HepG2 (cell line): ENCODE data around the gene MSI2. TPM values are rescaled to one million over a fixed set of nuclear protein-coding genes. Genes with fewer than 3 reads are reported as not detected.

Experiments
- ATAC-seq: fragments of 200-7000 bp; cut with Tn5 transposase; 3 replicates; pipeline ENCODE4 v1.9.1; 2020; ENCODE audit warnings: mild to moderate bottlenecking, moderate library complexity
- BruUV-seq: library from RNA; stranded (reverse); fragments of 400-500 nt; replicated peaks from 2 replicates; lab custom pipeline; 2021; lab: Mats Ljungman, UMichigan
- CTCF ChIA-PET: fragments of 300-600 bp; formaldehyde crosslinking; extraction: SDS; loops from one replicate; lab custom pipeline; 2021; ENCODE audit warnings: low total read pairs, inconsistent platforms, low intra/inter-chr PET ratio; lab: Yijun Ruan, JAX
- POLR2A ChIA-PET: fragments of 350-600 bp; sonication (Branson Sonifier 250); formaldehyde crosslinking; loops from one replicate; lab custom pipeline; 2020; ENCODE audit warnings: antibody characterized with exemption, inconsistent platforms; lab: Yijun Ruan, JAX
- DNase-seq: peaks from one replicate; pipeline ENCODE4 v3.0.0-alpha.2; 2015; ENCODE audit warnings: low spot score
- FAIRE-seq: peaks from 3 replicates; lab custom pipeline; 2011; peaks lifted over from hg19 to GRCh38; lab: Jason Lieb, UNC
- H2AFZ ChIP-seq: one replicate; pipeline ENCODE4 v1.6.1; 2011; ENCODE audit warnings: low read length, inconsistent platforms
- H3K27ac ChIP-seq: fragments of 300-600 bp; 3 replicates; pipeline ENCODE4 v1.8.0; 2011; ENCODE audit warnings: mixed run types, mild to moderate bottlenecking, mixed read lengths, low read length, inconsistent platforms; ENCODE audit not compliant: insufficient read depth; ENCODE audit errors: extremely low read length
- H3K27me3 ChIP-seq, 2 experiments: fragments of 200-600 bp in 1 of 2; 2 replicates in 1 of 2; 3 replicates in 1 of 2; pipeline versions ENCODE4 v1.6.0 to v1.8.0; 2011; ENCODE audit warnings: low read length in 2 of 2, mild to moderate bottlenecking in 2 of 2, moderate library complexity in 2 of 2, inconsistent platforms in 1 of 2; ENCODE audit not compliant: insufficient read depth in 2 of 2, control insufficient read depth in 1 of 2
- H3K36me3 ChIP-seq, 2 experiments: fragments of 200-600 bp in 1 of 2; replicated peaks in 1 of 2; 2 replicates in 1 of 2; 3 replicates in 1 of 2; pipeline versions ENCODE4 v1.5.1 to v1.8.0; 2011; ENCODE audit warnings: low read length in 2 of 2, inconsistent platforms in 1 of 2; ENCODE audit not compliant: insufficient read depth in 2 of 2, control insufficient read depth in 1 of 2
- H3K4me1 ChIP-seq: 2 replicates; pipeline ENCODE4 v1.5.1; 2012; ENCODE audit warnings: low read length, inconsistent platforms; ENCODE audit not compliant: insufficient read depth
- H3K4me2 ChIP-seq: 2 replicates; pipeline ENCODE4 v1.6.0; 2011; ENCODE audit warnings: low read depth, low read length, inconsistent platforms
- H3K4me3 ChIP-seq, 3 experiments: fragments of 200-600 bp in 1 of 3; sonication (generic), shearing (Covaris generic) in 1 of 3; replicated peaks in 1 of 3; 2 replicates each; pipeline ENCODE4 v1.5.1; 2011 to 2016; ENCODE audit warnings: low read length in 3 of 3, inconsistent platforms in 2 of 3, low read depth in 2 of 3, mild to moderate bottlenecking in 2 of 3, control low read depth in 1 of 3, mixed read lengths in 1 of 3; ENCODE audit not compliant: insufficient read depth in 1 of 3
- H3K79me2 ChIP-seq: one replicate; pipeline ENCODE4 v1.6.1; 2011; ENCODE audit warnings: low read length, inconsistent platforms; ENCODE audit not compliant: insufficient read depth
- H3K9ac ChIP-seq: 2 replicates; pipeline ENCODE4 v1.6.0; 2011; ENCODE audit warnings: mild to moderate bottlenecking, low read depth, low read length, inconsistent platforms; ENCODE audit not compliant: insufficient read depth
- H3K9me3 ChIP-seq: 2 replicates; pipeline ENCODE4 v1.5.1; 2012; ENCODE audit warnings: mild to moderate bottlenecking, low read length
- H4K20me1 ChIP-seq: 2 replicates; pipeline ENCODE4 v1.6.0; 2011; ENCODE audit warnings: inconsistent platforms, mild to moderate bottlenecking, low read length, moderate library complexity; ENCODE audit not compliant: insufficient read depth
- ELF4 ChIP-seq: sonication (generic); formaldehyde crosslinking; IDR thresholded peaks from 2 replicates; pipeline ENCODE4 v1.5.0; 2020; ENCODE audit warnings: missing genetic modification reagents, mild to moderate bottlenecking, moderate library complexity, borderline replicate concordance
- GLI4 ChIP-seq: sonication (generic); formaldehyde crosslinking; IDR thresholded peaks from 2 replicates; pipeline ENCODE4 v1.5.1; 2020; ENCODE audit warnings: missing genetic modification reagents, mild to moderate bottlenecking, moderate library complexity, borderline replicate concordance
- HOXA9 ChIP-seq: sonication (generic); formaldehyde crosslinking; IDR thresholded peaks from 2 replicates; pipeline ENCODE4 v1.8.1; 2022; ENCODE audit warnings: missing genetic modification reagents, mild to moderate bottlenecking, moderate library complexity, borderline replicate concordance
- KLF6 ChIP-seq: IDR thresholded peaks from 2 replicates; pipeline ENCODE4 v1.8.0; 2016; ENCODE audit warnings: missing biosample characterization, missing genetic modification reagents
- MAFG ChIP-seq: sonication (generic); formaldehyde crosslinking; IDR thresholded peaks from 2 replicates; pipeline ENCODE4 v1.5.1; 2020; ENCODE audit warnings: mild to moderate bottlenecking, missing genetic modification reagents
- PITX1 ChIP-seq: sonication (generic); formaldehyde crosslinking; IDR thresholded peaks from 2 replicates; pipeline ENCODE4 v1.5.1; 2020; ENCODE audit warnings: mild to moderate bottlenecking, missing genetic modification reagents
- REL ChIP-seq: sonication (generic); formaldehyde crosslinking; conservative IDR thresholded peaks from 2 replicates; pipeline ENCODE4 v1.8.0; 2022; ENCODE audit warnings: mild to moderate bottlenecking, missing genetic modification reagents, moderate library complexity
- SALL2 ChIP-seq: sonication (generic); formaldehyde crosslinking; IDR thresholded peaks from 2 replicates; pipeline ENCODE4 v1.8.1; 2023; ENCODE audit warnings: mild to moderate bottlenecking, missing genetic modification reagents, inconsistent platforms
- SP140L ChIP-seq: sonication (generic); formaldehyde crosslinking; IDR thresholded peaks from 2 replicates; pipeline ENCODE4 v1.4.0; 2020; ENCODE audit warnings: missing genetic modification reagents, borderline replicate concordance
- SRY ChIP-seq: sonication (generic); formaldehyde crosslinking; IDR thresholded peaks from 2 replicates; pipeline ENCODE4 v1.8.0; 2022; ENCODE audit warnings: mild to moderate bottlenecking, missing genetic modification reagents
- ZBTB7A ChIP-seq: sonication (generic); formaldehyde crosslinking; IDR thresholded peaks from 2 replicates; pipeline ENCODE4 v1.8.0; 2022; ENCODE audit warnings: mild to moderate bottlenecking, missing genetic modification reagents
- ZFP62 ChIP-seq: sonication (generic); formaldehyde crosslinking; IDR thresholded peaks from 2 replicates; pipeline ENCODE4 v1.4.0; 2020; ENCODE audit warnings: missing genetic modification reagents
- ZNF138 ChIP-seq: sonication (generic); formaldehyde crosslinking; IDR thresholded peaks from 2 replicates; pipeline ENCODE4 v1.5.0; 2020; ENCODE audit warnings: mild to moderate bottlenecking, low read depth, missing genetic modification reagents
- ZNF713 ChIP-seq: sonication (generic); formaldehyde crosslinking; IDR thresholded peaks from 2 replicates; pipeline ENCODE4 v1.4.0; 2020; ENCODE audit warnings: mild to moderate bottlenecking, missing genetic modification reagents
- ZNF737 ChIP-seq: sonication (generic); formaldehyde crosslinking; IDR thresholded peaks from 2 replicates; pipeline ENCODE4 v1.5.0; 2020; ENCODE audit warnings: missing genetic modification reagents, mild to moderate bottlenecking, borderline replicate concordance
- WGBS: methylation state at CpG from one replicate; pipeline ENCODE4 v1.1.6; 2017; ENCODE audit warnings: low lambda C conversion rate; 5-methylcytosine and 5-hydroxymethylcytosine counted together
- in situ Hi-C: cut with HindIII; loops from 2 replicates; pipeline ENCODE4 v1.10.0; 2017; ENCODE audit warnings: low pct_unique_long_range_greater_than_20kb; ENCODE audit not compliant: extremely low pct_ligation_motif_present
- intact Hi-C: fragments of 100-400 bp; cut with micrococcal nuclease; formaldehyde crosslinking; loops from one replicate; pipeline ENCODE4 v1.10.0; 2022; ENCODE audit not compliant: unreplicated experiment
- polyA plus RNA-seq, 8 experiments: library from polyadenylated mRNA; depleted of rRNA in 3 of 8; stranded (reverse) in 7 of 8; unstranded in 1 of 8; fragments of >200 nt; fragmentation: Illumina TruSeq in 4 of 8; extraction: Trizol in 4 of 8; gene quantifications; 2 replicates each; pipeline versions ENCODE4 v1.2.1 to v1.2.3, GENCODE V29; 2011 to 2016; ENCODE audit warnings: low read depth in 4 of 8, missing spikeins in 1 of 8, mixed read lengths in 1 of 8; ENCODE audit not compliant: insufficient read depth in 1 of 8
- total RNA-seq, 5 experiments: library from RNA; depleted of rRNA; stranded (reverse); fragments of >200 nt; fragmentation: Illumina TruSeq; extraction: Trizol; gene quantifications; 2 replicates each; pipeline ENCODE4 v1.2.3, GENCODE V29; 2016; ENCODE audit warnings: low read depth in 1 of 5
- TF ChIP-seq, protein P1 (sequence below): sonication (generic); formaldehyde crosslinking; IDR thresholded peaks from 2 replicates; pipeline ENCODE4 v1.4.0; 2020; ENCODE audit warnings: missing genetic modification reagents
- TF ChIP-seq, protein P2 (sequence below): sonication (generic); formaldehyde crosslinking; IDR thresholded peaks from 2 replicates; pipeline ENCODE4 v1.4.0; 2020; ENCODE audit warnings: missing genetic modification reagents
- TF ChIP-seq, protein P3 (sequence below): IDR thresholded peaks from 2 replicates; pipeline ENCODE4 v1.6.1; 2012; ENCODE audit warnings: low read depth, low read length, improper control_type of control experiment
- TF ChIP-seq, protein P4 (sequence below): sonication (generic); formaldehyde crosslinking; IDR thresholded peaks from 2 replicates; pipeline ENCODE4 v1.8.0; 2022; ENCODE audit warnings: missing genetic modification reagents, mild to moderate bottlenecking, borderline replicate concordance

MSI2 gene
- total and polyA plus RNA-seq, 2 of the 13 experiments (the other 11 are each of a cell fraction or from before 2014, with no cell fraction given): 77.5 to 78.4 TPM

DNA sequence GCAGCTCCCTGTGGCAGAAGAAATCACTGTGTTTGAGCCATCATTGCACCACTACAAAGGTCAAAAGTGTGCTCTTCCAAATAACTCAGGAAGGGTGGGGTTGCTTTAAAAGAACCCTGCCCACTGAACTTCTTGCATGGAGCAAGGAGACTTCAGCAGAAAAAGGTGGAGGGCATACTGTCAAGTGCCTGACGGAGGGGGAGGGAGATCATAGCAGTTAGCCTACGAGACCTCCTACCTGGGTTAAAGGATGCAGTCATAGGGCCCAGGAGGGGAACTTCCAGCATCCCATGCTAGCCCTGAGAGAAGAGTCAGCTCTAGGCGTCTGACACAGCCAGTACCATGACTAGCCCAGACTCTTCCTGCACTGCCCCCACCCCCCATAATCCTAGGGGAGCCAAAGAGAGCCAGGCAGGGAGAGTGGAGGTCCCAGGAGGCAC, 45.3 kb upstream of the MSI2 start:
- ATAC-seq: peak; percentile 29; the same call in 1 of the 3 replicates
- no TSS peak for BruUV-seq
- ChIA-PET POLR2A (no interaction called here), CTCF (no interaction called here)
- in situ Hi-C loops: no loop called here
- no peak for FAIRE-seq
- no peak for DNase-seq
- Histone ChIP-seq H3K4me2 (no peak overlapping the region), H3K4me3 (no peak overlapping the region), H3K36me3 (no peaks in the 10 kb centered on the region), H3K27ac (no peak overlapping the region), H2AFZ (no peak overlapping the region), H3K9me3 (peaks cover 5% of the 10 kb centered on the region), H3K9ac (no peak overlapping the region), H4K20me1 (no peaks in the 10 kb centered on the region), H3K27me3 (peaks cover 0 to 18% of the 10 kb centered on the region in 2 experiments; a peak in 2 of 5 replicates), H3K4me1 (peaks cover 7% of the 10 kb centered on the region; the same call in 1 of the 2 replicates), H3K79me2 (no peaks in the 10 kb centered on the region)
- WGBS: 39% methylated on average over 3 of the region's 3 CpGs
- no peak for TF ChIP-seq HOXA9 (CRISPR knock-in tag)
- TF ChIP-seq, protein P1, sequence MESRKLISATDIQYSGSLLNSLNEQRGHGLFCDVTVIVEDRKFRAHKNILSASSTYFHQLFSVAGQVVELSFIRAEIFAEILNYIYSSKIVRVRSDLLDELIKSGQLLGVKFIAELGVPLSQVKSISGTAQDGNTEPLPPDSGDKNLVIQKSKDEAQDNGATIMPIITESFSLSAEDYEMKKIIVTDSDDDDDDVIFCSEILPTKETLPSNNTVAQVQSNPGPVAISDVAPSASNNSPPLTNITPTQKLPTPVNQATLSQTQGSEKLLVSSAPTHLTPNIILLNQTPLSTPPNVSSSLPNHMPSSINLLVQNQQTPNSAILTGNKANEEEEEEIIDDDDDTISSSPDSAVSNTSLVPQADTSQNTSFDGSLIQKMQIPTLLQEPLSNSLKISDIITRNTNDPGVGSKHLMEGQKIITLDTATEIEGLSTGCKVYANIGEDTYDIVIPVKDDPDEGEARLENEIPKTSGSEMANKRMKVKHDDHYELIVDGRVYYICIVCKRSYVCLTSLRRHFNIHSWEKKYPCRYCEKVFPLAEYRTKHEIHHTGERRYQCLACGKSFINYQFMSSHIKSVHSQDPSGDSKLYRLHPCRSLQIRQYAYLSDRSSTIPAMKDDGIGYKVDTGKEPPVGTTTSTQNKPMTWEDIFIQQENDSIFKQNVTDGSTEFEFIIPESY: no peak
- TF ChIP-seq ELF4: no peak
- no peak for TF ChIP-seq ZFP62
- TF ChIP-seq ZNF737 (CRISPR knock-in tag): no peak
- no peak for TF ChIP-seq PITX1 (CRISPR knock-in tag)
- no peak for TF ChIP-seq SALL2
- TF ChIP-seq MAFG (CRISPR knock-in tag): no peak
- TF ChIP-seq SRY: no peak
- TF ChIP-seq, protein P2, sequence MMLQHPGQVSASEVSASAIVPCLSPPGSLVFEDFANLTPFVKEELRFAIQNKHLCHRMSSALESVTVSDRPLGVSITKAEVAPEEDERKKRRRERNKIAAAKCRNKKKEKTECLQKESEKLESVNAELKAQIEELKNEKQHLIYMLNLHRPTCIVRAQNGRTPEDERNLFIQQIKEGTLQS (CRISPR knock-in tag): no peak
- TF ChIP-seq, protein P3, sequence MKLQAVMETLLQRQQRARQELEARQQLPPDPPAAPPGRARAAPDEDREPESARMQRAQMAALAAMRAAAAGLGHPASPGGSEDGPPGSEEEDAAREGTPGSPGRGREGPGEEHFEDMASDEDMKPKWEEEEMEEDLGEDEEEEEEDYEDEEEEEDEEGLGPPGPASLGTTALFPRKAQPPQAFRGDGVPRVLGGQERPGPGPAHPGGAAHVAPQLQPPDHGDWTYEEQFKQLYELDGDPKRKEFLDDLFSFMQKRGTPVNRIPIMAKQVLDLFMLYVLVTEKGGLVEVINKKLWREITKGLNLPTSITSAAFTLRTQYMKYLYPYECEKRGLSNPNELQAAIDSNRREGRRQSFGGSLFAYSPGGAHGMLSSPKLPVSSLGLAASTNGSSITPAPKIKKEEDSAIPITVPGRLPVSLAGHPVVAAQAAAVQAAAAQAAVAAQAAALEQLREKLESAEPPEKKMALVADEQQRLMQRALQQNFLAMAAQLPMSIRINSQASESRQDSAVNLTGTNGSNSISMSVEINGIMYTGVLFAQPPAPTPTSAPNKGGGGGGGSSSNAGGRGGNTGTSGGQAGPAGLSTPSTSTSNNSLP: no peak
- TF ChIP-seq SP140L (CRISPR knock-in tag): no peak
- no peak for TF ChIP-seq ZNF713
- no peak for TF ChIP-seq ZBTB7A (CRISPR knock-in tag)
- no peak for TF ChIP-seq ZNF138 (CRISPR knock-in tag)
- TF ChIP-seq, protein P4, sequence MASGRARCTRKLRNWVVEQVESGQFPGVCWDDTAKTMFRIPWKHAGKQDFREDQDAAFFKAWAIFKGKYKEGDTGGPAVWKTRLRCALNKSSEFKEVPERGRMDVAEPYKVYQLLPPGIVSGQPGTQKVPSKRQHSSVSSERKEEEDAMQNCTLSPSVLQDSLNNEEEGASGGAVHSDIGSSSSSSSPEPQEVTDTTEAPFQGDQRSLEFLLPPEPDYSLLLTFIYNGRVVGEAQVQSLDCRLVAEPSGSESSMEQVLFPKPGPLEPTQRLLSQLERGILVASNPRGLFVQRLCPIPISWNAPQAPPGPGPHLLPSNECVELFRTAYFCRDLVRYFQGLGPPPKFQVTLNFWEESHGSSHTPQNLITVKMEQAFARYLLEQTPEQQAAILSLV (CRISPR knock-in tag): no peak
- no peak for TF ChIP-seq KLF6
- no peak for TF ChIP-seq GLI4 (CRISPR knock-in tag)
- TF ChIP-seq REL (CRISPR knock-in tag): no peak
- intact Hi-C loops: no loop called here
